Loucy (cell line): Measurements from ENCODE around the gene ZNF791.

Experiments used
- H2AFZ ChIP-seq: fragments of 200-600 bp; sonication (generic); 2 replicates; pipeline ENCODE4 v1.6.0; 2016; ENCODE audit warnings: antibody characterized with exemption, mild to moderate bottlenecking, low read length, moderate library complexity
- H3F3A ChIP-seq: fragments of 200-600 bp; 2 replicates; pipeline ENCODE4 v1.6.0; 2016; ENCODE audit warnings: antibody characterized with exemption, low read depth, mild to moderate bottlenecking
- H3K27me3 ChIP-seq: fragments of 200-600 bp; sonication (generic); 2 replicates; pipeline ENCODE4 v1.6.1; 2014; ENCODE audit warnings: low read length, mild to moderate bottlenecking; ENCODE audit not compliant: insufficient read depth, poor library complexity, severe bottlenecking
- H3K36me3 ChIP-seq: fragments of 200-600 bp; sonication (generic); 2 replicates; pipeline ENCODE4 v1.6.1; 2016; ENCODE audit warnings: low read length; ENCODE audit not compliant: insufficient read depth
- H3K4me1 ChIP-seq: fragments of 200-600 bp; sonication (generic); 2 replicates; pipeline ENCODE4 v1.5.1; 2014; ENCODE audit warnings: low read length, mild to moderate bottlenecking; ENCODE audit not compliant: insufficient read depth, poor library complexity, severe bottlenecking
- H3K4me2 ChIP-seq: fragments of 200-600 bp; sonication (generic); 2 replicates; pipeline ENCODE4 v1.6.0; 2014; ENCODE audit warnings: antibody characterized with exemption, low read length, low read depth, mild to moderate bottlenecking; ENCODE audit not compliant: poor library complexity, severe bottlenecking
- H3K4me3 ChIP-seq: fragments of 200-600 bp; sonication (generic); 2 replicates; pipeline ENCODE4 v1.5.1; 2014; ENCODE audit warnings: low read length, mild to moderate bottlenecking, mixed read lengths; ENCODE audit not compliant: poor library complexity, severe bottlenecking
- H3K79me2 ChIP-seq: fragments of 200-600 bp; sonication (generic); 2 replicates; pipeline ENCODE4 v1.6.1; 2014; ENCODE audit warnings: low read length; ENCODE audit not compliant: insufficient read depth
- H3K9ac ChIP-seq: fragments of 200-600 bp; sonication (generic); 2 replicates; pipeline ENCODE4 v1.6.0; 2014; ENCODE audit warnings: mild to moderate bottlenecking, low read depth, low read length, moderate library complexity; ENCODE audit not compliant: poor library complexity, severe bottlenecking
- H3K9me2 ChIP-seq: fragments of 200-600 bp; sonication (generic); replicated peaks from 2 replicates; pipeline ENCODE4 v1.6.1; 2016; ENCODE audit warnings: low read depth, low read length, mixed read lengths
- H3K9me3 ChIP-seq: fragments of 200-600 bp; sonication (generic); 2 replicates; pipeline ENCODE4 v1.6.1; 2014; ENCODE audit warnings: mild to moderate bottlenecking, antibody characterized with exemption, low read length, low read depth; ENCODE audit not compliant: insufficient read depth
- H4K20me1 ChIP-seq: fragments of 200-600 bp; sonication (generic); 2 replicates; pipeline ENCODE4 v1.6.0; 2014; ENCODE audit warnings: antibody characterized with exemption, low read length, mild to moderate bottlenecking; ENCODE audit not compliant: insufficient read depth, poor library complexity, severe bottlenecking
- EZH2phosphoT487 ChIP-seq: fragments of 200-600 bp; IDR thresholded peaks from 2 replicates; pipeline ENCODE4 v1.6.1; 2018; ENCODE audit warnings: antibody characterized with exemption, mild to moderate bottlenecking, moderate library complexity, borderline replicate concordance
- TF ChIP-seq, protein P1 (sequence below): fragments of 200-600 bp; sonication (generic); conservative IDR thresholded peaks from 2 replicates; pipeline ENCODE4 v1.5.1; 2014; ENCODE audit warnings: mild to moderate bottlenecking, antibody characterized with exemption, low read length

The ZNF791 gene

GRCh38 chr19:12567951-12568350, 42.8 kb upstream of the ZNF791 start:
- no peaks in the 10 kb centered on the region for H3K27me3 ChIP-seq
- no peaks in the 10 kb centered on the region for H3K9me2 ChIP-seq
- no peaks in the 10 kb centered on the region for H3K36me3 ChIP-seq
- no peaks in the 10 kb centered on the region for H3K79me2 ChIP-seq
- no peak overlapping the region for H3K9ac ChIP-seq
- no peak for TF ChIP-seq EZH2phosphoT487
- TF ChIP-seq, protein P1, sequence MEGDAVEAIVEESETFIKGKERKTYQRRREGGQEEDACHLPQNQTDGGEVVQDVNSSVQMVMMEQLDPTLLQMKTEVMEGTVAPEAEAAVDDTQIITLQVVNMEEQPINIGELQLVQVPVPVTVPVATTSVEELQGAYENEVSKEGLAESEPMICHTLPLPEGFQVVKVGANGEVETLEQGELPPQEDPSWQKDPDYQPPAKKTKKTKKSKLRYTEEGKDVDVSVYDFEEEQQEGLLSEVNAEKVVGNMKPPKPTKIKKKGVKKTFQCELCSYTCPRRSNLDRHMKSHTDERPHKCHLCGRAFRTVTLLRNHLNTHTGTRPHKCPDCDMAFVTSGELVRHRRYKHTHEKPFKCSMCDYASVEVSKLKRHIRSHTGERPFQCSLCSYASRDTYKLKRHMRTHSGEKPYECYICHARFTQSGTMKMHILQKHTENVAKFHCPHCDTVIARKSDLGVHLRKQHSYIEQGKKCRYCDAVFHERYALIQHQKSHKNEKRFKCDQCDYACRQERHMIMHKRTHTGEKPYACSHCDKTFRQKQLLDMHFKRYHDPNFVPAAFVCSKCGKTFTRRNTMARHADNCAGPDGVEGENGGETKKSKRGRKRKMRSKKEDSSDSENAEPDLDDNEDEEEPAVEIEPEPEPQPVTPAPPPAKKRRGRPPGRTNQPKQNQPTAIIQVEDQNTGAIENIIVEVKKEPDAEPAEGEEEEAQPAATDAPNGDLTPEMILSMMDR: no peak
- no peak overlapping the region for H3K4me3 ChIP-seq
- H3K4me1 ChIP-seq: no peaks in the 10 kb centered on the region
- H3F3A ChIP-seq: no peaks in the 10 kb centered on the region
- no peaks in the 10 kb centered on the region for H3K9me3 ChIP-seq
- no peaks in the 10 kb centered on the region for H4K20me1 ChIP-seq
- H3K4me2 ChIP-seq: no peak overlapping the region
- H2AFZ ChIP-seq: no peak overlapping the region

- H3K27me3 ChIP-seq: no peaks in the 10 kb centered on the region
- TF ChIP-seq EZH2phosphoT487: no peak
- TF ChIP-seq, protein P1: no peak
- H3K9me2 ChIP-seq: no peaks in the 10 kb centered on the region
- no peak overlapping the region for H3K9ac ChIP-seq
- no peaks in the 10 kb centered on the region for H3K4me1 ChIP-seq
- no peaks in the 10 kb centered on the region for H3F3A ChIP-seq
- H2AFZ ChIP-seq: no peak overlapping the region
- H3K4me2 ChIP-seq: no peak overlapping the region
- no peaks in the 10 kb centered on the region for H3K79me2 ChIP-seq
- H3K36me3 ChIP-seq: peaks cover 12% of the 10 kb centered on the region; the same call in 1 of the 2 replicates
- H4K20me1 ChIP-seq: no peaks in the 10 kb centered on the region
- H3K4me3 ChIP-seq: no peak overlapping the region
- H3K9me3 ChIP-seq: no peaks in the 10 kb centered on the region
Measured at GRCh38 chr19:12574036-12574435, 36.7 kb upstream of the ZNF791 start.

DNA sequence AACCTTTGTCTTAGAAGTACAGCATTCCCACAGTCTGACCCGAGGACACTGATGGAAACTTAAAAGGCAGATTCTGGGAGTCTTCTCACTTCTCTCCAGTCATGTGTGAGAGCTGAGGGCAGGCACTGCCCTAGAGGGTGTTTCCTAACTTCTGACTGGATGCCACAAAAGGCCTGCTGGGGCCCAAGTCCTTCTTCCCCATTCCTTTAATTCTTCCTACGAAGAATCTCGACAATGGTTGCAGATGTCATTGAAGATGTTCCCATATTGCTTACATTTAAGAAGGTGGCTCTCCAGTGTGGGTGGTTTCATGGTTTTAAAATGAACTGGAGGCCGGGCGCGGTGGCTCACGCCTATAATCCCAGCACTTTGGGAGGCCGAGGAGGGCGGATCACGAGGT, 32.1 kb upstream of the ZNF791 start:
- H3K9me3 ChIP-seq: no peaks in the 10 kb centered on the region
- no peaks in the 10 kb centered on the region for H3F3A ChIP-seq
- TF ChIP-seq, protein P1: no peak
- H3K4me3 ChIP-seq: no peak overlapping the region
- no peaks in the 10 kb centered on the region for H4K20me1 ChIP-seq
- no peak overlapping the region for H3K4me2 ChIP-seq
- no peaks in the 10 kb centered on the region for H3K27me3 ChIP-seq
- H3K9me2 ChIP-seq: no peaks in the 10 kb centered on the region
- no peaks in the 10 kb centered on the region for H3K79me2 ChIP-seq
- no peaks in the 10 kb centered on the region for H3K4me1 ChIP-seq
- H3K36me3 ChIP-seq: peaks cover 44% of the 10 kb centered on the region
- H3K9ac ChIP-seq: no peak overlapping the region
- H2AFZ ChIP-seq: no peak overlapping the region
